CD8-positive, alpha-beta memory T cell (primary cell): ENCODE data around the gene LPP. TPM values are rescaled to one million over a fixed set of nuclear protein-coding genes. Genes with fewer than 3 reads are reported as not detected.

Experiments used
- CTCF ChIA-PET: fragments of 350-600 bp; sonication (Branson Sonifier 250); formaldehyde crosslinking; loops from one replicate; lab custom pipeline; 2021; ENCODE audit warnings: antibody characterized with exemption; lab: Charles Lee
- POLR2A ChIA-PET: fragments of 350-600 bp; sonication (Branson Sonifier 250); formaldehyde crosslinking; loops from one replicate; lab custom pipeline; 2021; ENCODE audit warnings: antibody characterized with exemption; lab: Charles Lee
- DNase-seq, 5 donors: peaks; one replicate each; pipeline versions ENCODE4 v3.0.0 to v3.0.0-alpha.2; 2020 to 2022; ENCODE audit warnings: mixed read lengths in 1 of 5
- H3K27ac ChIP-seq: one replicate; pipeline ENCODE4 v1.7.0; 2013; ENCODE audit warnings: low read depth, mild to moderate bottlenecking, low read length, moderate library complexity
- H3K27me3 ChIP-seq: 2 replicates; pipeline ENCODE4 v1.7.0; 2013; ENCODE audit warnings: low read length, mild to moderate bottlenecking; ENCODE audit not compliant: insufficient read depth, poor library complexity, severe bottlenecking
- H3K36me3 ChIP-seq: 2 replicates; pipeline ENCODE4 v1.7.0; 2013; ENCODE audit warnings: mild to moderate bottlenecking, low read length, moderate library complexity; ENCODE audit not compliant: insufficient read depth
- H3K4me1 ChIP-seq: 2 replicates; pipeline ENCODE4 v1.7.0; 2013; ENCODE audit warnings: mild to moderate bottlenecking, low read length, moderate library complexity; ENCODE audit not compliant: insufficient read depth
- H3K4me3 ChIP-seq: 2 replicates; pipeline ENCODE4 v1.7.0; 2013; ENCODE audit warnings: mild to moderate bottlenecking, low read length
- H3K9me3 ChIP-seq: 2 replicates; pipeline ENCODE4 v1.7.0; 2013; ENCODE audit warnings: mild to moderate bottlenecking, low read length
- H3K27ac Mint-ChIP-seq, 8 donors: one replicate each; pipeline ENCODE4 v1.8.0; 2020 to 2021; ENCODE audit warnings: mixed read lengths in 8 of 8, mild to moderate bottlenecking in 6 of 8, inconsistent platforms in 3 of 8, moderate library complexity in 3 of 8
- H3K27me3 Mint-ChIP-seq, 2 donors: one replicate each; pipeline ENCODE4 v1.8.0; 2020 to 2021; ENCODE audit warnings: mixed read lengths in 2 of 2, mild to moderate bottlenecking in 1 of 2, moderate library complexity in 1 of 2
- H3K36me3 Mint-ChIP-seq, 3 donors: one replicate each; pipeline ENCODE4 v1.8.0; 2020 to 2021; ENCODE audit warnings: mixed read lengths in 3 of 3, inconsistent platforms in 1 of 3, mild to moderate bottlenecking in 1 of 3
- H3K4me1 Mint-ChIP-seq, 3 donors: one replicate each; pipeline ENCODE4 v1.8.0; 2020 to 2021; ENCODE audit warnings: mixed read lengths in 3 of 3, inconsistent platforms in 1 of 3, mild to moderate bottlenecking in 1 of 3
- H3K4me3 Mint-ChIP-seq, 7 donors: one replicate each; pipeline ENCODE4 v1.8.0; 2020 to 2021; ENCODE audit warnings: mixed read lengths in 7 of 7, mild to moderate bottlenecking in 6 of 7, moderate library complexity in 4 of 7, inconsistent platforms in 2 of 7
- H3K9me3 Mint-ChIP-seq, 5 donors: one replicate each; pipeline ENCODE4 v1.8.0; 2020 to 2022; ENCODE audit warnings: mixed read lengths in 5 of 5, mild to moderate bottlenecking in 3 of 5, moderate library complexity in 2 of 5, inconsistent platforms in 1 of 5
- polyA plus RNA-seq: library from polyadenylated mRNA; unstranded; fragments of 300-500 nt; fragmentation: Illumina TruSeq; gene quantifications from one replicate; pipeline ENCODE4 v1.2.3, GENCODE V29; 2021
- total RNA-seq, 2 experiments: library from RNA; stranded (reverse); gene quantifications; one replicate each; pipeline ENCODE4 v1.2.3, GENCODE V29; 2021

The LPP gene
- total and polyA plus RNA-seq, 3 experiments from 2014 or later = 13.4 to 23.5 (median 18.0) TPM

- no peaks in the 10 kb centered on the region for H3K4me1 ChIP-seq
- peaks cover 29 to 61% (median 35%) of the 10 kb centered on the region in 3 donors for H3K36me3 Mint-ChIP-seq
- H3K36me3 ChIP-seq = no peaks in the 10 kb centered on the region
- ChIA-PET CTCF (no interaction called here), POLR2A (no interaction called here)
- H3K27me3 Mint-ChIP-seq = no peaks in the 10 kb centered on the region
- no peak for DNase-seq
- no peak overlapping the region for H3K4me3 ChIP-seq
- H3K27me3 ChIP-seq = no peaks in the 10 kb centered on the region
- H3K4me1 Mint-ChIP-seq = no peaks in the 10 kb centered on the region
- H3K27ac ChIP-seq = no peak overlapping the region
- no peaks in the 10 kb centered on the region for H3K9me3 Mint-ChIP-seq
- H3K9me3 ChIP-seq = no peaks in the 10 kb centered on the region
- H3K4me3 Mint-ChIP-seq = no peak overlapping the region
- H3K27ac Mint-ChIP-seq = no peak overlapping the region
These were observed 723.4 kb downstream of the LPP start for GRCh38 chr3:188877381-188877780.

- H3K4me3 Mint-ChIP-seq = no peak overlapping the region
- no peaks in the 10 kb centered on the region for H3K4me1 Mint-ChIP-seq
- ChIA-PET CTCF (no interaction called here), POLR2A (no interaction called here)
- Histone ChIP-seq H3K4me3 (no peak overlapping the region), H3K36me3 (no peaks in the 10 kb centered on the region), H3K9me3 (no peaks in the 10 kb centered on the region), H3K27me3 (no peaks in the 10 kb centered on the region), H3K4me1 (no peaks in the 10 kb centered on the region), H3K27ac (no peak overlapping the region)
- no peak overlapping the region for H3K27ac Mint-ChIP-seq
- peaks cover 28 to 59% (median 36%) of the 10 kb centered on the region in 3 donors for H3K36me3 Mint-ChIP-seq
- no peak for DNase-seq
- no peaks in the 10 kb centered on the region for H3K27me3 Mint-ChIP-seq
- no peaks in the 10 kb centered on the region for H3K9me3 Mint-ChIP-seq
These were observed 724.1 kb downstream of the LPP start for GRCh38 chr3:188878076-188878475.

- no peaks in the 10 kb centered on the region for H3K4me1 ChIP-seq
- ChIA-PET POLR2A (no interaction called here), CTCF (interaction anchor here (1.2 to 1.3 kb wide), 2 partner anchors 8 to 72 kb away, joined by 3 read pairs; no protein-coding TSS in a partner anchor)
- no peaks in the 10 kb centered on the region for H3K27me3 Mint-ChIP-seq
- no peaks in the 10 kb centered on the region for H3K27me3 ChIP-seq
- DNase-seq = no peak
- no peak overlapping the region for H3K4me3 ChIP-seq
- H3K27ac Mint-ChIP-seq = peak overlapping the region in 1 of 8 donors; percentile 52
- H3K4me1 Mint-ChIP-seq = no peaks in the 10 kb centered on the region
- no peak overlapping the region for H3K4me3 Mint-ChIP-seq
- H3K9me3 Mint-ChIP-seq = no peaks in the 10 kb centered on the region
- H3K9me3 ChIP-seq = no peaks in the 10 kb centered on the region
- peaks cover 17 to 37% (median 19%) of the 10 kb centered on the region in 3 donors for H3K36me3 Mint-ChIP-seq
- no peak overlapping the region for H3K27ac ChIP-seq
- no peaks in the 10 kb centered on the region for H3K36me3 ChIP-seq
These were observed 728.1 kb downstream of the LPP start for GRCh38 chr3:188881954-188882641.

- no peak for DNase-seq
- H3K9me3 ChIP-seq = no peaks in the 10 kb centered on the region
- no peak overlapping the region for H3K27ac ChIP-seq
- H3K4me3 Mint-ChIP-seq = no peak overlapping the region
- no peaks in the 10 kb centered on the region for H3K27me3 Mint-ChIP-seq
- no peaks in the 10 kb centered on the region for H3K36me3 ChIP-seq
- no peak overlapping the region for H3K4me3 ChIP-seq
- no peaks in the 10 kb centered on the region for H3K9me3 Mint-ChIP-seq
- H3K4me1 ChIP-seq = no peaks in the 10 kb centered on the region
- H3K4me1 Mint-ChIP-seq = no peaks in the 10 kb centered on the region
- ChIA-PET POLR2A (no interaction called here), CTCF (no interaction called here)
- no peak overlapping the region for H3K27ac Mint-ChIP-seq
- H3K36me3 Mint-ChIP-seq = peaks cover 13 to 29% (median 26%) of the 10 kb centered on the region in 3 donors
- H3K27me3 ChIP-seq = no peaks in the 10 kb centered on the region
These were observed 730.5 kb downstream of the LPP start for GRCh38 chr3:188884299-188885043.

- Histone ChIP-seq H3K4me3 (no peak overlapping the region), H3K27ac (no peak overlapping the region), H3K27me3 (no peaks in the 10 kb centered on the region), H3K36me3 (no peaks in the 10 kb centered on the region), H3K4me1 (no peaks in the 10 kb centered on the region), H3K9me3 (no peaks in the 10 kb centered on the region)
- Mint-ChIP-seq H3K4me3 (no peak overlapping the region), H3K4me1 (no peaks in the 10 kb centered on the region), H3K27ac (no peak overlapping the region), H3K27me3 (no peaks in the 10 kb centered on the region), H3K36me3 (peaks cover 3 to 20% (median 8%) of the 10 kb centered on the region in 3 donors), H3K9me3 (no peaks in the 10 kb centered on the region)
- POLR2A ChIA-PET = no interaction called here
- no peak for DNase-seq
- CTCF ChIA-PET = no interaction called here
These were observed 734.5 kb downstream of the LPP start for GRCh38 chr3:188888321-188889053.

- no peak overlapping the region for H3K27ac Mint-ChIP-seq
- H3K9me3 Mint-ChIP-seq = no peaks in the 10 kb centered on the region
- H3K27me3 Mint-ChIP-seq = no peaks in the 10 kb centered on the region
- no peaks in the 10 kb centered on the region for H3K4me1 ChIP-seq
- H3K4me3 Mint-ChIP-seq = no peak overlapping the region
- no peaks in the 10 kb centered on the region for H3K4me1 Mint-ChIP-seq
- peaks cover 3 to 20% (median 5%) of the 10 kb centered on the region in 3 donors for H3K36me3 Mint-ChIP-seq
- ChIA-PET CTCF (no interaction called here), POLR2A (no interaction called here)
- H3K27me3 ChIP-seq = no peaks in the 10 kb centered on the region
- H3K9me3 ChIP-seq = no peaks in the 10 kb centered on the region
- no peak overlapping the region for H3K4me3 ChIP-seq
- H3K36me3 ChIP-seq = no peaks in the 10 kb centered on the region
- DNase-seq = no peak
- no peak overlapping the region for H3K27ac ChIP-seq
These were observed 735.1 kb downstream of the LPP start for GRCh38 chr3:188889054-188889491.

- Histone ChIP-seq H3K4me3 (no peak overlapping the region), H3K9me3 (no peaks in the 10 kb centered on the region), H3K27me3 (no peaks in the 10 kb centered on the region), H3K36me3 (no peaks in the 10 kb centered on the region), H3K4me1 (no peaks in the 10 kb centered on the region), H3K27ac (no peak overlapping the region)
- Mint-ChIP-seq H3K4me3 (no peak overlapping the region), H3K27ac (no peak overlapping the region), H3K9me3 (no peaks in the 10 kb centered on the region), H3K36me3 (peaks cover 0 to 20% (median 0%) of the 10 kb centered on the region in 3 donors), H3K27me3 (no peaks in the 10 kb centered on the region), H3K4me1 (no peaks in the 10 kb centered on the region)
- ChIA-PET CTCF (no interaction called here), POLR2A (no interaction called here)
- DNase-seq = no peak
These were observed 736.8 kb downstream of the LPP start for GRCh38 chr3:188890572-188891270.
